Spleen (tissue), 11 donors: Measurements from ENCODE around the gene ACBD6. TPM values are rescaled to one million over a fixed set of nuclear protein-coding genes. Genes with fewer than 3 reads are reported as not detected.

Source experiments
- DNase-seq: peaks from one replicate; pipeline ENCODE4 v3.0.0-alpha.2; 2020
- H3K27ac ChIP-seq, 8 donors: fragments of 200-600 bp; sonication (generic) in 7 of 8; 1 replicate in 4 of 8; 2 replicates in 4 of 8; pipeline versions ENCODE4 v1.5.0 to v1.8.0; 2016 to 2021; ENCODE audit warnings: inconsistent platforms in 4 of 8, mild to moderate bottlenecking in 4 of 8, moderate library complexity in 1 of 8
- H3K27me3 ChIP-seq, 7 donors: fragments of 200-600 bp; sonication (generic) in 6 of 7; replicated peaks in 1 of 7; 1 replicate in 4 of 7; 2 replicates in 3 of 7; pipeline versions ENCODE4 v1.5.0 to v1.8.0; 2016 to 2021; ENCODE audit warnings: inconsistent platforms in 3 of 7, mild to moderate bottlenecking in 1 of 7
- H3K36me3 ChIP-seq, 6 donors: fragments of 200-600 bp; sonication (generic) in 5 of 6; 1 replicate in 4 of 6; 2 replicates in 2 of 6; pipeline versions ENCODE4 v1.5.0 to v1.8.0; 2016 to 2021; ENCODE audit warnings: inconsistent platforms in 2 of 6
- H3K4me1 ChIP-seq, 6 donors: fragments of 200-600 bp; sonication (generic) in 5 of 6; 1 replicate in 3 of 6; 2 replicates in 3 of 6; pipeline versions ENCODE4 v1.5.0 to v1.8.0; 2016 to 2021; ENCODE audit warnings: inconsistent platforms in 3 of 6
- H3K4me3 ChIP-seq, 8 donors: fragments of 200-600 bp; sonication (generic) in 7 of 8; 1 replicate in 4 of 8; 2 replicates in 4 of 8; pipeline versions ENCODE4 v1.5.0 to v1.8.0; 2016 to 2021; ENCODE audit warnings: inconsistent platforms in 4 of 8, mild to moderate bottlenecking in 4 of 8, moderate library complexity in 2 of 8
- H3K9me3 ChIP-seq, 8 donors: fragments of 200-600 bp; sonication (generic) in 7 of 8; 1 replicate in 4 of 8; 2 replicates in 4 of 8; pipeline versions ENCODE4 v1.5.0 to v1.8.0; 2016 to 2021; ENCODE audit warnings: inconsistent platforms in 4 of 8
- CTCF ChIP-seq, 11 experiments: fragments of 200-600 bp in 7 of 11; fragments of 450-650 bp in 4 of 11; sonication (generic) in 4 of 11; IDR thresholded peaks in 8 of 11; conservative IDR thresholded peaks in 3 of 11; 1 replicate in 7 of 11; 2 replicates in 4 of 11; pipeline versions ENCODE4 v1.4.0 to v1.8.0; 2016 to 2021; ENCODE audit warnings: antibody characterized with exemption in 11 of 11, inconsistent platforms in 4 of 11, mild to moderate bottlenecking in 1 of 11
- POLR2A ChIP-seq, 3 donors: fragments of 450-650 bp; IDR thresholded peaks; one replicate each; pipeline ENCODE4 v1.5.1; 2017; ENCODE audit warnings: antibody characterized with exemption in 3 of 3, mild to moderate bottlenecking in 1 of 3
- POLR2AphosphoS5 ChIP-seq, 3 donors: sonication (generic); formaldehyde crosslinking; IDR thresholded peaks; one replicate each; pipeline ENCODE4 v1.5.1; 2017; ENCODE audit warnings: antibody characterized with exemption in 3 of 3
- WGBS, 5 donors: extraction: QIAGEN DNeasy Blood & Tissue Kit in 3 of 5; methylation state at CpG; one replicate each; pipeline versions ENCODE4 v1.1.5 to v1.1.7; 2013 to 2018; 5-methylcytosine and 5-hydroxymethylcytosine counted together
- intact Hi-C: fragments of 100-400 bp; cut with DNase I; formaldehyde crosslinking; loops from one replicate; pipeline ENCODE4 v1.15.0; 2023; ENCODE audit warnings: low total_unique reads
- microRNA-seq, 3 donors: library from miRNA; unstranded; fragments of <30 nt; microRNA quantifications; one replicate each; pipeline versions ENCODE4 to v1.1.0, GENCODE V29; 2019 to 2020
- polyA plus RNA-seq, 3 donors: library from polyadenylated mRNA; stranded (reverse); fragments of 200-250 nt; gene quantifications; one replicate each; pipeline ENCODE4 v1.2.1, GENCODE V29; 2013
- small RNA-seq, 4 donors: library from RNA; depleted of rRNA; stranded (forward); fragments of <200 nt; gene quantifications; one replicate each; pipeline ENCODE3, GENCODE V24; 2016
- total RNA-seq, 7 donors: library from RNA; depleted of rRNA in 3 of 7; stranded (reverse); fragments of >200 nt in 3 of 7; fragmentation: NEBNext Ultra II Directional in 4 of 7; extraction: Animal tissue kit (Norgen Biotek cat#: 25700) in 4 of 7; gene quantifications; one replicate each; pipeline versions ENCODE4 v1.1.0 to v1.2.1, GENCODE V29; 2016 to 2021
- donor health status: healthy with polysubstance abuse.
- donor health status: DM: no; HTN: no; CAD: no; lungs with moderate emphysema.
- donor health status: DM: no; HTN: no; CAD: no.
- donor health status: Bipolar disorder and iron deficiency.
- donor health status: healthy.
- donor health status: DM: no; HTN: no; CAD: no.
- donor health status: DM: yes; HTN: yes; CAD: no.

The ACBD6 gene
- total and polyA plus RNA-seq, 10 donors: 27.2 to 62.9 (median 38.3) TPM

GRCh38 chr1:180238675-180239074 is 263.7 kb downstream of the ACBD6 start:
- no peaks in the 10 kb centered on the region for H3K36me3 ChIP-seq
- no peak overlapping the region for H3K27ac ChIP-seq
- intact Hi-C loops: no loop called here
- no peaks in the 10 kb centered on the region for H3K9me3 ChIP-seq
- H3K4me1 ChIP-seq: peaks cover 14 to 35% (median 27%) of the 10 kb centered on the region in 6 donors
- peaks cover 2 to 100% (median 79%) of the 10 kb centered on the region in 7 donors for H3K27me3 ChIP-seq
- DNase-seq: no peak
- TF ChIP-seq POLR2AphosphoS5 (IDR thresholded peaks at IDR 0.05): no peak
- no peak for TF ChIP-seq CTCF (IDR thresholded peaks at IDR 0.05 in 8 of 11, conservative IDR thresholded peaks at IDR 0.05 in 3 of 11)
- TF ChIP-seq POLR2A (IDR thresholded peaks at IDR 0.05): no peak
- H3K4me3 ChIP-seq: no peak overlapping the region
- 15 to 19% (median 18%) methylated on average over 7 of the region's 7 CpGs for WGBS, 5 donors

Small RNAs within 50 kb of the gene (microRNA-seq; reads per million reads assigned to microRNA genes)
- gene MIR3121: 0 to 0.35 (median 0) reads per million in 3 donors

Small RNAs within 50 kb of the gene (small RNA-seq; reads per million reads assigned to genes)
- gene MIR3121: 0 to 0.35 (median 0.18) reads per million in 4 donors
- 0 reads per million in 4 donors for gene RF00019

Other genes with a start within 250 kb of the ACBD6 start
- gene OVAAL, start 56.4 kb upstream of the ACBD6 start, total RNA-seq: not detected
- not detected for gene OVAAL, start 56.4 kb upstream of the ACBD6 start, polyA plus RNA-seq
- 10 to 100 TPM; 12.5 to 26.8 (median 22.5) TPM for gene XPR1, start 129.4 kb upstream of the ACBD6 start, total RNA-seq
- gene XPR1, start 129.4 kb upstream of the ACBD6 start, polyA plus RNA-seq: 1 to 10 TPM; 2.3 to 3.4 (median 3.1) TPM